Activated CD8-positive, alpha-beta T cell treated with anti-CD3 and anti-CD28 coated beads for 36 hours (primary cell): ENCODE results near the gene DES. TPM values are rescaled to one million over a fixed set of nuclear protein-coding genes. Genes with fewer than 3 reads are reported as not detected.

ENCODE experiments used
- ATAC-seq: fragments of 200-7000 bp; cut with Tn5 transposase; one replicate; pipeline ENCODE4 v1.10.0; 2021; ENCODE audit warnings: mild to moderate bottlenecking, moderate library complexity
- CTCF ChIA-PET: fragments of 350-600 bp; sonication (Branson Sonifier 250); formaldehyde crosslinking; loops from one replicate; lab custom pipeline; 2021; ENCODE audit warnings: antibody characterized with exemption; lab: Charles Lee
- POLR2A ChIA-PET: fragments of 350-600 bp; sonication (Branson Sonifier 250); formaldehyde crosslinking; loops from one replicate; lab custom pipeline; 2021; ENCODE audit warnings: antibody characterized with exemption; lab: Charles Lee
- DNase-seq: peaks from one replicate; pipeline ENCODE4 v3.0.0-alpha.2; 2020
- H3K27ac Mint-ChIP-seq: one replicate; pipeline ENCODE4 v1.8.0; 2021; ENCODE audit warnings: mild to moderate bottlenecking, mixed read lengths
- H3K27me3 Mint-ChIP-seq: one replicate; pipeline ENCODE4 v1.8.0; 2021; ENCODE audit warnings: mixed read lengths
- H3K36me3 Mint-ChIP-seq: one replicate; pipeline ENCODE4 v1.8.0; 2021; ENCODE audit warnings: low read depth, mixed read lengths
- H3K4me1 Mint-ChIP-seq: one replicate; pipeline ENCODE4 v1.8.0; 2021; ENCODE audit warnings: low read depth, mixed read lengths
- H3K4me3 Mint-ChIP-seq: one replicate; pipeline ENCODE4 v1.8.0; 2021; ENCODE audit warnings: mild to moderate bottlenecking, moderate library complexity, mixed read lengths
- H3K9me3 Mint-ChIP-seq: one replicate; pipeline ENCODE4 v1.8.0; 2021; ENCODE audit warnings: mixed read lengths
- CTCF ChIP-seq: fragments of 200-600 bp; IDR thresholded peaks from one replicate; pipeline ENCODE4 v1.8.0; 2022; ENCODE audit warnings: antibody characterized with exemption, mild to moderate bottlenecking
- intact Hi-C: fragments of 100-400 bp; cut with micrococcal nuclease; formaldehyde crosslinking; loops from one replicate; pipeline ENCODE4 v1.10.0; 2022
- total RNA-seq, 2 experiments: library from RNA; stranded (reverse); gene quantifications; one replicate each; pipeline ENCODE4 v1.2.3, GENCODE V29; 2021

The DES gene
- total RNA-seq, 2 experiments from 2014 or later, result not detected

DNA sequence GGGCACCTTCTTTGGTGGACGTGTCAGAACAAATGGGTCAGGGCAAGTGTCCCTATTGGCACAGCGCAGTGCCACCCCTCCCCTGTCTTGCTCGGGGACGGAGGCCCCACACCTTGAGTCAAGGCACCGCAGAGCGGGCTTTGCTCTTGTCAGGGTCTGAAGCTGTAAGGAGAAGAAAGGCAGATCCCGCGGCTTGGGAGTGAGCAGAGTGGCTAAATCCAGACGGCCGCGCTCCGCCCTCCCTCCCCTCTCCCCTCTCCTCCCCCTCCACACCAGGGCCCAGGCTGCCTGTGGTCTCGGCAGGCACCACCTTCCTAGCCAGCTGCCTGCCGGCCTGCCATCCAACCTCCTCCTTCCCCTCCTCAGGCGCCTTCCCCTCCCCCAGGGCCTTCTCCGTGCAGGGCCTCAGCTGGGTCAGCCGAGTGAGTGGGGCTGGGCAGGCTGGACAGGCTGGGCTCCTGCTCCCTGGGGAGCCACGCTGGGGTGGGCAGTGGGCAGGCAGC lies 42.3 kb downstream of the DES start:
- Mint-ChIP-seq H3K27me3 (no peaks in the 10 kb centered on the region), H3K27ac (no peak overlapping the region), H3K9me3 (no peaks in the 10 kb centered on the region), H3K4me3 (no peak overlapping the region), H3K4me1 (peaks cover 14% of the 10 kb centered on the region), H3K36me3 (no peaks in the 10 kb centered on the region)
- intact Hi-C loops, result no loop called here
- ATAC-seq (no peak), DNase-seq (no peak)
- TF ChIP-seq CTCF, result no peak
- POLR2A ChIA-PET, result no interaction called here
- CTCF ChIA-PET, result interaction anchor here (1.0 to 2.0 kb wide), 5 partner anchors 27 to 82 kb away, joined by 3 to 12 read pairs (median 4); no protein-coding TSS in a partner anchor

DNA sequence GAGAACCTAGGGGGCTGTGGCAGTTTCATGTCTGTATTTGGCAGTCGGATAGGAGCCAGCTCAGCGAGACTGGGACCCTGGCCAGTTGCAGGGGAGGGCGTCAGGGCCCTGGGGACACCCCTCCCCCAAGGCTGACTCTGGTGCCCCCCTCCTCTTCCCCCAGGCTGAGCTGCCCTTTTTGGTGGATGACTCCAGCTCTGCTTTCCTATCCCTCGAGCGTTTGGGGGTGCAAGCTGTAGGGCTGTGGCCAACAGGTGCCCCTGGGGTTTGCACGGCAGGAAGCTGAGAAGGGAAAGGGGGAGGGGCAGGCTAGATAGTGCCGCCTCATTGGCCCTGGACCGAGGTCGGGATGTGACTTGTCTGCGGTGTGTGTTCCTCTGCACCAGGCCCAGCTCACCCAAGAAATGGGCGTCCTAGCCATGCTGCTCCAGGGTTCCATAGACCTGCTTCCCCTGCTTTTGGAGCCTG lies 42.9 kb downstream of the DES start:
- Mint-ChIP-seq H3K27me3 (no peaks in the 10 kb centered on the region), H3K36me3 (no peaks in the 10 kb centered on the region), H3K4me3 (no peak overlapping the region), H3K9me3 (no peaks in the 10 kb centered on the region), H3K27ac (no peak overlapping the region), H3K4me1 (peaks cover 14% of the 10 kb centered on the region)
- DNase-seq (peak; percentile 72), ATAC-seq (peak; percentile 78)
- ChIA-PET POLR2A (no interaction called here), CTCF (interaction anchor here (0.9 to 2.0 kb wide), 7 partner anchors 9 to 81 kb away, joined by 3 to 12 read pairs (median 3); no protein-coding TSS in a partner anchor)
- TF ChIP-seq CTCF, result no peak
- intact Hi-C loops, result no loop called here

GRCh38 chr2:219461669-219462068 lies 43.5 kb downstream of the DES start:
- no peaks in the 10 kb centered on the region for H3K27me3 Mint-ChIP-seq
- no peak for ATAC-seq
- intact Hi-C loops, result no loop called here

DNA sequence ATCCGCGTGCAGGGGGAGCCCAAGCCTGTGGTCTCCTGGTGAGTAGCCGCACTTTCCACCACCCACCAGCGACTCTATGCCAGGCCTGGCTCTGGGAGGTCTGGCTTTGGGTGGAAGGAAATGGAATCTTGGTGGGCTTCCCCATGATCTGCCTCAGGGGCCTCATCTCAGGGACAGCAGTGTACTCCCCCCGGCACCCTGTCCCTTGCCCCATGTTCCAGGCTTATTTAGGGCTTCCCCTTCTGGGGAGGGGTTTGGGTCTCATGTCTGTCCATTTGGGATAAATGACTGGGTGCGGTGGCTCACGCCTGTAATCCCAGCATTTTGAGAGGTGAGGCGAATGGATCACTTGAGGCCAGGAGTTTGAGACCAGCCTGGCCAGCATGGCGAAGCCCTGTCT lies 44.2 kb downstream of the DES start:
- Mint-ChIP-seq H3K4me3 (no peak overlapping the region), H3K9me3 (no peaks in the 10 kb centered on the region), H3K27me3 (no peaks in the 10 kb centered on the region), H3K27ac (no peak overlapping the region), H3K36me3 (no peaks in the 10 kb centered on the region), H3K4me1 (peaks cover 14% of the 10 kb centered on the region)
- no peak for ATAC-seq
- TF ChIP-seq CTCF, result no peak
- DNase-seq, result no peak
- ChIA-PET CTCF (interaction anchor here (0.9 to 2.2 kb wide), 8 partner anchors 32 to 181 kb away, joined by 3 to 10 read pairs (median 4); partner anchors contain the start of gene GMPPA), POLR2A (no interaction called here)
- intact Hi-C loops, result no loop called here

More at GRCh38 chr2:219461669-219462068, 43.5 kb downstream of the DES start:
- no peak for TF ChIP-seq CTCF
- no peaks in the 10 kb centered on the region for H3K36me3 Mint-ChIP-seq
- CTCF ChIA-PET, result interaction anchor here (0.9 to 2.0 kb wide), 5 partner anchors 8 to 68 kb away, joined by 3 to 12 read pairs (median 3); no protein-coding TSS in a partner anchor
- no peak for DNase-seq
- peaks cover 14% of the 10 kb centered on the region for H3K4me1 Mint-ChIP-seq
- POLR2A ChIA-PET, result no interaction called here
- H3K4me3 Mint-ChIP-seq, result no peak overlapping the region
- H3K9me3 Mint-ChIP-seq, result no peaks in the 10 kb centered on the region
- H3K27ac Mint-ChIP-seq, result no peak overlapping the region

- DNase-seq, result no peak
- ChIA-PET CTCF (interaction anchor here (0.7 to 2.2 kb wide), 8 partner anchors 9 to 76 kb away, joined by 3 to 10 read pairs (median 4); partner anchors contain the start of gene GMPPA), POLR2A (no interaction called here)
- TF ChIP-seq CTCF, result no peak
- Mint-ChIP-seq H3K4me1 (peaks cover 3% of the 10 kb centered on the region), H3K9me3 (no peaks in the 10 kb centered on the region), H3K27ac (no peak overlapping the region), H3K36me3 (no peaks in the 10 kb centered on the region), H3K4me3 (no peak overlapping the region), H3K27me3 (no peaks in the 10 kb centered on the region)
- no peak for ATAC-seq
- intact Hi-C loops, result no loop called here
These were observed 46.3 kb downstream of the DES start for GRCh38 chr2:219464286-219465032.
